ENCODE measurements around the gene ADAM8.

DNA sequence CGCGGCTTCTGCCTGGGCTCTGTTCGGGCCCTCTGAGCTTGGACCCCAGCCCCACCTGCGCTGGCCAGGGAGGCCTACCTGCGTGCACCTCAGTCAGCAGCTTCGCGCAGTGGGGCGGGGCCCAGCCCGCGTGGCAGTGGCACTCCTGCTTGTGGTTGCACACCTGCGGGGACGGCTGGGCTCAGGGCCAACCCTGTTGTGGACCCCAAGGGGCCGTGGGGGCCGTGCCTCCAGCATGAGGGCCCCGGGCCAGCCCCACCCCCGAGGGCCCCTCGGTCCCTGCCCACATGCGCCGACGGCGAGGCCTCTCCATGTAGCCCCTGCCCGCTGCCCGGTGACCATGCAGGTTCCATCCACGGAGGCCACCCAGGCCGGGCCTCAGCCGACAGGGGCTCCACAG is 7.3 kb downstream of the ADAM8 start:
- TF ChIP-seq, protein P1, sequence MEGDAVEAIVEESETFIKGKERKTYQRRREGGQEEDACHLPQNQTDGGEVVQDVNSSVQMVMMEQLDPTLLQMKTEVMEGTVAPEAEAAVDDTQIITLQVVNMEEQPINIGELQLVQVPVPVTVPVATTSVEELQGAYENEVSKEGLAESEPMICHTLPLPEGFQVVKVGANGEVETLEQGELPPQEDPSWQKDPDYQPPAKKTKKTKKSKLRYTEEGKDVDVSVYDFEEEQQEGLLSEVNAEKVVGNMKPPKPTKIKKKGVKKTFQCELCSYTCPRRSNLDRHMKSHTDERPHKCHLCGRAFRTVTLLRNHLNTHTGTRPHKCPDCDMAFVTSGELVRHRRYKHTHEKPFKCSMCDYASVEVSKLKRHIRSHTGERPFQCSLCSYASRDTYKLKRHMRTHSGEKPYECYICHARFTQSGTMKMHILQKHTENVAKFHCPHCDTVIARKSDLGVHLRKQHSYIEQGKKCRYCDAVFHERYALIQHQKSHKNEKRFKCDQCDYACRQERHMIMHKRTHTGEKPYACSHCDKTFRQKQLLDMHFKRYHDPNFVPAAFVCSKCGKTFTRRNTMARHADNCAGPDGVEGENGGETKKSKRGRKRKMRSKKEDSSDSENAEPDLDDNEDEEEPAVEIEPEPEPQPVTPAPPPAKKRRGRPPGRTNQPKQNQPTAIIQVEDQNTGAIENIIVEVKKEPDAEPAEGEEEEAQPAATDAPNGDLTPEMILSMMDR (conservative IDR thresholded peaks at IDR 0.05; ENCODE audit: low read depth, low read length) = no peak
- TF ChIP-seq, protein P2, sequence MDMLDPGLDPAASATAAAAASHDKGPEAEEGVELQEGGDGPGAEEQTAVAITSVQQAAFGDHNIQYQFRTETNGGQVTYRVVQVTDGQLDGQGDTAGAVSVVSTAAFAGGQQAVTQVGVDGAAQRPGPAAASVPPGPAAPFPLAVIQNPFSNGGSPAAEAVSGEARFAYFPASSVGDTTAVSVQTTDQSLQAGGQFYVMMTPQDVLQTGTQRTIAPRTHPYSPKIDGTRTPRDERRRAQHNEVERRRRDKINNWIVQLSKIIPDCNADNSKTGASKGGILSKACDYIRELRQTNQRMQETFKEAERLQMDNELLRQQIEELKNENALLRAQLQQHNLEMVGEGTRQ (IDR thresholded peaks at IDR 0.05; ENCODE audit: low read depth, low read length) = no peak
- TF ChIP-seq CEBPB (IDR thresholded peaks at IDR 0.05; ENCODE audit: low read depth, low read length) (no peak), MAFK (IDR thresholded peaks at IDR 0.05; ENCODE audit: low read depth, low read length) (no peak), POLR2A (IDR thresholded peaks at IDR 0.05; ENCODE audit: low read depth, low read length) (no peak), MXI1 (IDR thresholded peaks at IDR 0.05; ENCODE audit: borderline replicate concordance, low read depth, low read length) (no peak)
